Esophagus (tissue), 2 donors: ENCODE results near the gene ARMC8. TPM values are rescaled to one million over a fixed set of nuclear protein-coding genes. Genes with fewer than 3 reads are reported as not detected.

Experiments
- H3K27ac ChIP-seq, 2 donors: one replicate each; pipeline ENCODE4 v1.5.1; 2013; ENCODE audit warnings: low read depth in 2 of 2, mild to moderate bottlenecking in 2 of 2, inconsistent platforms in 1 of 2, low read length in 1 of 2, moderate library complexity in 1 of 2
- H3K27me3 ChIP-seq, 2 donors: one replicate each; pipeline ENCODE4 v1.6.1; 2013; ENCODE audit warnings: low read length in 2 of 2, control low read depth in 1 of 2, mild to moderate bottlenecking in 1 of 2; ENCODE audit not compliant: insufficient read depth in 2 of 2, control insufficient read depth in 1 of 2
- H3K36me3 ChIP-seq, 2 donors: one replicate each; pipeline ENCODE4 v1.6.1; 2013; ENCODE audit warnings: low read length in 1 of 2; ENCODE audit not compliant: control insufficient read depth in 2 of 2, insufficient read depth in 2 of 2
- H3K4me1 ChIP-seq, 2 donors: one replicate each; pipeline ENCODE4 v1.6.1; 2013; ENCODE audit warnings: low read length in 1 of 2; ENCODE audit not compliant: control insufficient read depth in 2 of 2, insufficient read depth in 2 of 2
- H3K4me3 ChIP-seq, 2 donors: one replicate each; pipeline ENCODE4 v1.5.1; 2013; ENCODE audit warnings: low read length in 2 of 2, mild to moderate bottlenecking in 2 of 2, low read depth in 1 of 2, moderate library complexity in 1 of 2
- H3K9me3 ChIP-seq, 2 donors: one replicate each; pipeline ENCODE4 v1.6.1; 2013; ENCODE audit warnings: mild to moderate bottlenecking in 2 of 2, low read depth in 1 of 2, low read length in 1 of 2, moderate library complexity in 1 of 2; ENCODE audit not compliant: control insufficient read depth in 2 of 2, insufficient read depth in 1 of 2
- WGBS, 2 donors: extraction: QIAGEN DNeasy Blood & Tissue Kit; methylation state at CpG; one replicate each; pipeline ENCODE4 v1.1.7; 2013; 5-methylcytosine and 5-hydroxymethylcytosine counted together
- polyA plus RNA-seq, 2 donors: library from polyadenylated mRNA; stranded (reverse); fragments of 200-250 nt; gene quantifications; one replicate each; pipeline ENCODE4 v1.2.3, GENCODE V29; 2013
- donor health status: healthy with polysubstance abuse.
- donor health status: Bipolar disorder and iron deficiency.

Gene ARMC8
- polyA plus RNA-seq, 2 donors, result 10.5 to 14.5 TPM

DNA sequence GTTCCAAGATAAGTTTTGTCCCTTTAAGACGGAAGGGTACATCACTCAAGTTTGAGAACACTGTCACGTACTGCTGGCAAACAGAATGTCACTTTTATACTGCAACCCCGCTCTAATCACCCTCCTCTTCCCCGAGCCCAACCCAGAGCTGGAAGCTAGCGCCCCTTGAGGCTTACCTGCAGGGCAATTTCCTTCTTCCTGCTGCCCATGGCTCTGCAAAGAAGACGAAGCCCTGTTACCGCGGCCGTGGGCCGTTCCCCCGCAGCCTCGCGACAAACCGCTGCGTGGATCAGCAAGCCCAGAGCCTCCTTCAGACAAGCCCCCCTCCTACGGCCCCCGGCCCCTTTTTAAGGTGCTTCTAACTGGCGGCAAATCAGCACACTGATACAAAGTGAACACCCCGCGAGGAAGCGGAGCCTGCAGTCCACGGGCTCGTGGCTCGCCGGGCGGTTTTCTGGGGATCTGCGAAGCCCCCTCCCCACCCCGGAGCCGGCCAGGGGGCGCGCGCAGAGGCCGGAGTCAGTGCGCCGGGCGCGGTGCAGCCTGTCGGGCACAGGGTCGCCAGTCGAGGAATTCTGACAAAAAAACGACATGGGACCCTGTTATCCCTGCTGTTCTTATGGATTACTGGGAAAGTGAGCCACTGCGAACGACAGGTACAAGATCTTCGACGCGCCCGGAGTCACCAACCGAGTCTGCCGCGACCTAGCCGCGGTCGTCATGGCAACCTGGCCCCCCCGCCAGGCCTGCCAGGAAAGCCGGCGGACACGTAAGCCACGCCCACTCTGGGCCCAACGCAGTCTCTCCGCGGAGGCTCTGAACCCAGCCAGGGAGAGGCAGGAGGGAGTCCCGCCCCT, 142.3 kb downstream of the ARMC8 start, which contains the start of gene NME9:
TSS of gene NME9 (minus strand) at position 725 of the 857 bp plus-strand sequence. CDS start at position 209, 516 bp downstream.
- WGBS, 2 donors, result 1% methylated on average over 61 to 62 of the region's 62 CpGs
- Histone ChIP-seq H3K4me1 (peaks cover 6 to 8% of the 10 kb centered on the region in 2 donors), H3K9me3 (no peaks in the 10 kb centered on the region), H3K27me3 (no peaks in the 10 kb centered on the region), H3K27ac (peak within 1 kb of the TSS in 1 of 2 donors; percentile 20), H3K36me3 (no peaks in the 10 kb centered on the region), H3K4me3 (peak within 1 kb of the TSS; percentile 55 to 68)

DNA sequence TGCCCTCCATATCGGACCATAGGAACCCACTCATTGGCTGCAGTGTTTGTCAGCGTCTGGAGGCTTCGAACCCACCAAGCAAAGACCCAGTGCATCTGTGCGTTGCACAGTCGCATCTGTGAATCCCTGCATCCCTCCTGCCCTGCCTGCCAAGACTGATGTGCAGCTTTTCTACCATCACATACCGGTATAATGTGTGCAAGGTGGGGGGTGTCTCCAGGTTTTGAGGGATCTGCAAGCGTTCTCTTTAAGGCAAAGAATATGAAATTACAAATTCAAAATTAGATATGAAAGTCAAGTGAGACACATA, 142.8 kb downstream of the ARMC8 start:
- Histone ChIP-seq H3K9me3 (no peaks in the 10 kb centered on the region), H3K4me3 (peak overlapping the region; percentile 55 to 68), H3K27me3 (no peaks in the 10 kb centered on the region), H3K36me3 (no peaks in the 10 kb centered on the region), H3K4me1 (peaks cover 6 to 8% of the 10 kb centered on the region in 2 donors), H3K27ac (no peak overlapping the region)
- 11 to 12% methylated on average over 7 of the region's 7 CpGs for WGBS, 2 donors

DNA sequence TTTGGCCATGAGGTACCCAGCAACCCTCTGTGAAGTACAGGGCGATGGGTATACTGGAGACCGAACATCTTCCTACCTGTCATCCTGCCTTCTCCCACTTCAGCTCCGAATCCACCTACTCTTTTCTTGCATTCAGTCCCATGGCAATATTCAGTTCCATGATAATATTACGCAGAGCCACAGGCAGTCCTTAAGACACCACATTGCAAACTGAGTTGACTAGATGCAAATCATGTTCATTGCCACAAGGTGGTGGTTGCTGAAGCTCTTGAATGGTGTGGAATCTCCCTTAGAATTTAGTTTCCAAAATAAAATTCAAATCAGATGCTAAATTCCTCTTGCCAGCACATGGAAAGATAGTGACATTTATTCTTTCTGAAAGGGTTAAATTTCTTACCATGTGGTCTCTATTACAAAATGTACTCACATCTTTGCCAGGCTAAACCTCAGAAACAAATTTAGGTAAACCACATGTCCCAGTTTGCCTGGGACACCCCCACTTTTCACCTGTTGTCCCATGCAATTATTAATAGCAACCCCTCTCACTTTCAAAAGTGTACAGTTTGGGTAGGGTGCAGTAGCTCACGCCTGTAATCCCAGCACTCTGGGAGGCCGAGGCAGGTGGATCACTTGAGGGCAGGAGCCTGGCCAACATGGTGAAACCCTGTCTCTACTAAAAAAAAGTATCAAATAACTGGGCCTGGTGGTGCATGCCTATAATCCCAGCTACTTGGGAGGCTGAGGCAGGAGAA, 144.2 kb downstream of the ARMC8 start:
- Histone ChIP-seq H3K4me1 (peaks cover 6 to 8% of the 10 kb centered on the region in 2 donors), H3K27ac (no peak overlapping the region), H3K27me3 (no peaks in the 10 kb centered on the region), H3K9me3 (no peaks in the 10 kb centered on the region), H3K4me3 (no peak overlapping the region), H3K36me3 (no peaks in the 10 kb centered on the region)
- 81 to 90% methylated on average over 6 of the region's 6 CpGs for WGBS, 2 donors

DNA sequence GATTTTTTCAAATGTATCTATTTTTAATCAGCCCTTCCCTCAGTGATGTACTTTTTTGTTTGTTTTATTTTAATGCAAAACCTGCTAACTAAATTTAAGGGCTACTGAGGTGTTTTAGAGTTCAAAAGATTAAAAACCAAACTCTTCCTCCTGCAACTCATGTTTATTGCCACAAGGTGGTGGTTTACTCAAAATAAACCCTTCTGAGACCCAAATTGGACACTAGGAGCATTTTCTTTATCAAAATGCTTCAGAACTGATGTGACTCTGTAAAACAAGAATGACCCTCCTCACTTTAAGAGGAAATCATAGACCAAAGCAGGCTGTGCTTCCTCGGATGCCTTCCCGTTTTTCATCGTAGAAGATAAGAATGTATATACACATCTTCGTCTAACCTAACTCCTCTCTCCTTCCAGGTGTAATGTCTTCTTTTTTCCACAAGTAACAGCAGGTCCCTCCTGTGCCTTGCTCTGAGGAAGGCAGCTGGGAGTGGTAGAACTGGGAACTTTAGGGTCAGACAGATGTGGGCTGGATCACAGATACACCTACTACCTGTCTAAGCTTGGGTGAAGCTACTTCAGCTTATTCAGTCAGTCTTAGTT, 145.5 kb downstream of the ARMC8 start:
- Histone ChIP-seq H3K9me3 (no peaks in the 10 kb centered on the region), H3K27ac (no peak overlapping the region), H3K4me1 (peaks cover 6 to 8% of the 10 kb centered on the region in 2 donors), H3K4me3 (no peak overlapping the region), H3K36me3 (no peaks in the 10 kb centered on the region), H3K27me3 (no peaks in the 10 kb centered on the region)
- WGBS, 2 donors, result 36 to 41% methylated on average over 4 of the region's 4 CpGs

DNA sequence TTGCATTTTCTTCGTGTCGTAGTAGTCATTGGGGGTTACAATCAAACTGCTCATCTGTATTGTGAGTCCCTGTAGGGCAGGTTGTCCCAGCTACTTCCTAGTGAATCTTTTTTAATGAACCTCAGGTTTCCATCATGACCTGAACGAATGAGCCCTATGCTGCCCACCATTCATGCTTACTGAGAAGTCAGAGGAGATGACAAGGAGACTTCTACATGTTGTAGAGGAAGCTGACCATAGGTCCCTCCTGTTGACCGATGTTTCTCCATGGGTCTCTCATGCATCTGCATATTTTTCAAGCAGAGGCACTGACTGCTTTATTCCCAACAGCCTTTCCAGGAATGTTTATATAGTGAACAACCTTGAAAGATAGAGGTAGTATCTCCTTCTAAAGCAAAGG, 147.5 kb downstream of the ARMC8 start:
- no peaks in the 10 kb centered on the region for H3K36me3 ChIP-seq
- no peak overlapping the region for H3K4me3 ChIP-seq
- peaks cover 2 to 4% of the 10 kb centered on the region in 2 donors for H3K4me1 ChIP-seq
- H3K27me3 ChIP-seq, result no peaks in the 10 kb centered on the region
- 69 to 82% methylated on average over 4 of the region's 4 CpGs for WGBS, 2 donors
- no peaks in the 10 kb centered on the region for H3K9me3 ChIP-seq
- H3K27ac ChIP-seq, result no peak overlapping the region

DNA sequence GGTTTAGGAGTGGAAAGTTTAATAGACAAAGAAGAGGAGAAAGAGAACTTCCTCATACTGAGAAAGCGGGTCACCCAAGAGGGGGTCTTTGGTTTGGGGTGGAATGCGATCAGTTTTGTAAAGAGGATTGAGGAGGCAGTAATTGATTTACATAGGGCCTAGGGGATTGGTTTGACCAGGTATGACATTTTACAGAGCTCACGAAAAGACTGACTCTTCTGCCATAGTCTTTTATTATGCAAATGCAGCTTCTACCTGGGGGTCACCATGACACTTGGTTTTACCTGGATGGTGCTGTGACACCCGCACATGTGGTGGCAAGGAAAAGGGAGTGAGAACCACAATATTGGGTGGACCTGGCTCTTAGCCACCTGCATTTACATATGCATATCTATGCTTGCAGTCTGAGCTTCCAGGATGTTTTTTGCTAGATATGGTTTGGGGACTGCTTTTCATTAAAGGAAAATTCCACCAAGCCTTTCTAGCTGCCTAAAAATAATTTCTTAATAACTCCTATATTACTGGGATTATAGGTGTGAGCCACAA, 149.4 kb downstream of the ARMC8 start:
- Histone ChIP-seq H3K36me3 (no peaks in the 10 kb centered on the region), H3K4me3 (no peak overlapping the region), H3K27me3 (no peaks in the 10 kb centered on the region), H3K9me3 (no peaks in the 10 kb centered on the region), H3K27ac (no peak overlapping the region), H3K4me1 (no peaks in the 10 kb centered on the region)
- 88 to 89% methylated on average over 4 of the region's 4 CpGs for WGBS, 2 donors

DNA sequence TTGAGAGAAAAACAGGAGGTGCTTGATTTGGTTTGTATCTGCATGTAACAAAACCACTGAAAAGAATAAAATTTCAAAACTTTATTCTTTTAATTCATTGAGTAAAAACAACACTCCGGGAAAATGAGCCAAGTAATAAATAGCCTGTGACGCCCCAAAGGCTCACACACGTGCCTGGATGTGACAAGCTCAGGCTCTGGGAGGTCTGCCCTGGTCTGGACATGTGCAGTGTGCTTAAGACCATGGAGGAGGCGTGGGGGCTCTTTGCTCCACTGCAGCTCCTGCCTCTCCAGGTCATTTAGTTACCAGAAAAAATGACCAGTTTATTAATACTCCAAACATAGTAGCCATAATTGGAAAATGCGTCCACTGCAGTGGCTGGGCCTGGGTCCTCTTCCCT, 151.1 kb downstream of the ARMC8 start:
- Histone ChIP-seq H3K9me3 (no peaks in the 10 kb centered on the region), H3K27ac (no peak overlapping the region), H3K36me3 (no peaks in the 10 kb centered on the region), H3K4me3 (no peak overlapping the region), H3K4me1 (no peaks in the 10 kb centered on the region), H3K27me3 (no peaks in the 10 kb centered on the region)
- 45 to 57% methylated on average over 5 of the region's 5 CpGs for WGBS, 2 donors

DNA sequence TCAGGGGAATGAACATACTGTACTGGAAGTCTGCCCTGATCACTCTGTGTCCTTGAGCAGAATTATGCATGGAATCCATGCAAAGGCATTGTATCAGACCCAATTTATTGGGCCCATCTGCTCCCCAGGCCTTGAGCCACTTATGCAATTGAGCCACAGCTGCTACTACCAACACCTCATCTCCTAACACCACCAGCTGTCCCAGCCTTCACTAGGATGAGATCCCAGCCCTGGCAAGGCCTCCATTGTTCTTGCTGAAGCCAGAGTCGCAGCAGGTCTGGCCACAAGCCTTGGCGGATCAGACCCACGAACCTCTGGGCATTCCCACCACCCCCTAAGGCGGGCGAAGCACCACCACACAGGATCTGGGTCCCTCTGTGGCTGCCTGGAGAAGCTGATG, 151.7 kb downstream of the ARMC8 start:
- H3K36me3 ChIP-seq, result no peaks in the 10 kb centered on the region
- H3K27ac ChIP-seq, result no peak overlapping the region
- 86 to 93% methylated on average over 5 of the region's 5 CpGs for WGBS, 2 donors
- no peaks in the 10 kb centered on the region for H3K4me1 ChIP-seq
- no peaks in the 10 kb centered on the region for H3K27me3 ChIP-seq
- no peak overlapping the region for H3K4me3 ChIP-seq
- no peaks in the 10 kb centered on the region for H3K9me3 ChIP-seq

DNA sequence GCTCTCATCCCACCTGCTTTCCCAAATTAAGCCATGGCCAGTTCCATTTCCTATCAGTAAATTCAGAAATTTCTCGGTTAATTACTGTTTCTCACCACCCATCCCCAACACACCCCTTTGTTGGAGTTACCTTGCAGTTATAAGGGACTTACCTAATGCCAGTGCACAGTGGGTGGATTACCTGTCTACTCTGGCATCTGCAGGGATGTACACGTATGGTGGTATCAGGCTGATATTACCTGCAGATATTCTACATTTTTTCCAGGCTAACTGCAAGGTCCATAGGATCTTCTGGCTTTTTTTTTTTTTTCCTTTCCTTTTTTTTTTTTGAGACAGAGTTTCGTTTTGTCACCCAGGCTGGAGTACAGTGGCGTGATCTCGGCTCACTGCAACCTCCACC, 153.4 kb downstream of the ARMC8 start:
- Histone ChIP-seq H3K27me3 (no peaks in the 10 kb centered on the region), H3K4me3 (no peak overlapping the region), H3K4me1 (no peaks in the 10 kb centered on the region), H3K9me3 (no peaks in the 10 kb centered on the region), H3K36me3 (no peaks in the 10 kb centered on the region), H3K27ac (no peak overlapping the region)
- WGBS, 2 donors, result 78 to 95% methylated on average over 5 of the region's 5 CpGs
